ENCODE data around the gene ERCC6L. TPM values are rescaled to one million over a fixed set of nuclear protein-coding genes. Genes with fewer than 3 reads are reported as not detected.
"Not testable (repeated sequence)": the region's sequence is repeated elsewhere in the genome, so short reads cannot be mapped to it uniquely, and the experiment has no call there.

Gene ERCC6L
- total RNA-seq, 1 donor from 2014 or later: 7.8 TPM

DNA sequence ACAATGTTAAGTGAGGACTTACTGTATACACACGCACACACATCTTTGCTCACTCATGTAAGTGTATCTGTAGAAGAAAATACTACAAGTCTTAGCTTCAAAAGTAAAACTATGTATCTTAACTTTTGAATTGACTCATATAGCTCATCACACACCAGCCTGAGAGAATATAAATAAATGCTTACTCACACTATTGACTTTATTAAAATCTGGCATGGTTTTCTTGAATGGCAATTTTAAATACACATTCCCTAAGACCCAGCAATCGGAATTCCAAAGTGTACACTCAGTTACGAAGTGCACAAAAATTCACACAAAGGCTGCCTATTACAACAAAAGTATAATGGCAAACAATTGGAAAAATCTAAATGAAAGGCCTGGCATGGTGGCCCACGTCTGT, 2.0 kb downstream of the ERCC6L start:
- H3K4me3 Mint-ChIP-seq: no peak overlapping the region
- no peak for DNase-seq (ENCODE audit: extremely low spot score, unreplicated experiment)
- H3K36me3 Mint-ChIP-seq: peaks cover 7% of the 10 kb centered on the region
- no peaks in the 10 kb centered on the region for H3K9me3 Mint-ChIP-seq
- H3K27me3 Mint-ChIP-seq: no peaks in the 10 kb centered on the region
- no peak overlapping the region for H3K27ac Mint-ChIP-seq
- no peaks in the 10 kb centered on the region for H3K4me1 Mint-ChIP-seq (ENCODE audit: unreplicated experiment)
- TF ChIP-seq, protein P1, sequence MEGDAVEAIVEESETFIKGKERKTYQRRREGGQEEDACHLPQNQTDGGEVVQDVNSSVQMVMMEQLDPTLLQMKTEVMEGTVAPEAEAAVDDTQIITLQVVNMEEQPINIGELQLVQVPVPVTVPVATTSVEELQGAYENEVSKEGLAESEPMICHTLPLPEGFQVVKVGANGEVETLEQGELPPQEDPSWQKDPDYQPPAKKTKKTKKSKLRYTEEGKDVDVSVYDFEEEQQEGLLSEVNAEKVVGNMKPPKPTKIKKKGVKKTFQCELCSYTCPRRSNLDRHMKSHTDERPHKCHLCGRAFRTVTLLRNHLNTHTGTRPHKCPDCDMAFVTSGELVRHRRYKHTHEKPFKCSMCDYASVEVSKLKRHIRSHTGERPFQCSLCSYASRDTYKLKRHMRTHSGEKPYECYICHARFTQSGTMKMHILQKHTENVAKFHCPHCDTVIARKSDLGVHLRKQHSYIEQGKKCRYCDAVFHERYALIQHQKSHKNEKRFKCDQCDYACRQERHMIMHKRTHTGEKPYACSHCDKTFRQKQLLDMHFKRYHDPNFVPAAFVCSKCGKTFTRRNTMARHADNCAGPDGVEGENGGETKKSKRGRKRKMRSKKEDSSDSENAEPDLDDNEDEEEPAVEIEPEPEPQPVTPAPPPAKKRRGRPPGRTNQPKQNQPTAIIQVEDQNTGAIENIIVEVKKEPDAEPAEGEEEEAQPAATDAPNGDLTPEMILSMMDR (conservative IDR thresholded peaks at IDR 0.05): no peak

DNA sequence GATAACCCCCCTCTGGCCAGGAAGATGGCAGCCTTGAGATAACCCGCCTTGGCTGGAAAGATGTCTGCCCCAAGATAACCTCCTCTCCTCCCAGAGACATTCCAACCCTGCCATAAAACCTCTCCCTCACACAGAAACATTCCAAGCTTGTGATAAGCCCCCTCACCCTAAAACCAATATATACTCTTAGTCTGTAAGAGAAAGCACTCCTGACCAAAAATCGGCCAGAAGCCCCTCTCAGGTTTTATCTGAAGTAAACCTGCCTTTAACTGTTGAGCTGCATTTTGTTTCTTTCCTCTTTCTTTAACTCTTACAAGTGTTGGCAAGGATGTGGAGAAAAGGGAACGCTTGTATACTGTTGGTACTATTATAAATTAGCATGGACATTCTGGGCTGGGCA, 8.5 kb downstream of the ERCC6L start:
- H3K36me3 Mint-ChIP-seq: peaks cover 24% of the 10 kb centered on the region
- H3K4me3 Mint-ChIP-seq: no peak overlapping the region
- no peaks in the 10 kb centered on the region for H3K27me3 Mint-ChIP-seq
- DNase-seq (ENCODE audit: extremely low spot score, unreplicated experiment): no peak
- no peaks in the 10 kb centered on the region for H3K4me1 Mint-ChIP-seq (ENCODE audit: unreplicated experiment)
- TF ChIP-seq, protein P1 (conservative IDR thresholded peaks at IDR 0.05): no peak
- no peak overlapping the region for H3K27ac Mint-ChIP-seq
- H3K9me3 Mint-ChIP-seq: peaks cover 19% of the 10 kb centered on the region

DNA sequence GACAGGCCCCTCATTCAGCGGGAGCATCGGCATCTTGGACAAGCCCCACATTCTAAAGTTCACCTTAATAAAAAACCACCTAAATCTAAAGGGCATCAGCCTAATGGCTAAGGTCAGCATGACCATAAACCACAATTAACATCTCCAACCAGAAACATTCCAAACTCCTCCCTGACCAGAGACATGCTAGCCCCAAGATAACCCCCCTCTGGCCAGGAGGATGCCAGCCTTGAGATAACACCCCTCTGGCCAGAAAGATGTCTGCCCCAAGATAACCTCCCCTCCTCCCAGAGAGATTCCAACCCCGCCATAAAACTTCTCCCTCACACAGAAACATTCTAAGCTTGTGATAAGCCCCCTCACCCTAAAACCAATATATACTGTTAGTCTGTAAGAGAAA, 18.5 kb downstream of the ERCC6L start:
- DNase-seq (ENCODE audit: extremely low spot score, unreplicated experiment); H3K4me3 Mint-ChIP-seq; H3K27ac Mint-ChIP-seq; H3K4me1 Mint-ChIP-seq (ENCODE audit: unreplicated experiment); H3K27me3 Mint-ChIP-seq: not testable (repeated sequence)
- H3K36me3 Mint-ChIP-seq: peaks cover 27% of the 10 kb centered on the region
- H3K9me3 Mint-ChIP-seq: peaks cover 12% of the 10 kb centered on the region

DNA sequence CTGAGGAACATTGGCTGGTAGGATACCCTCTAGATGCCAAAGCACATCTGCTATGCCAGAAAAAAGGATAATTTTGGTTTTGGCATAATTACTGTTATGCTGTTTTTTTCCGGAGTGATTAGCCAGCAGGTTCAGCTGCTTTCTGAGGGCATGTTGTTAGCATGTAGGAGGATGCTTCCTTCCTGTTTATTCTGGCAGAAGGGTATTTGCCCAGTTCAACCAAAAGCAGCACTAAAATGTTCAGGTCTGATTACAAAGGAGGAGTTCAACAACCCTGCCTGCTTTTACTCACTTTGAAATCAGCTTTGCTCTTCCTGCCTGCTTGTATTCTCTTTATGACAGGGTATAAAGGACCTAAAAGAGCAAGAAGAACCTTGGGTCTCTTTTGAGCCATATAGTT, 21.9 kb downstream of the ERCC6L start:
- TF ChIP-seq, protein P1 (conservative IDR thresholded peaks at IDR 0.05): no peak
- peaks cover 19% of the 10 kb centered on the region for H3K36me3 Mint-ChIP-seq
- no peaks in the 10 kb centered on the region for H3K4me1 Mint-ChIP-seq (ENCODE audit: unreplicated experiment)
- no peaks in the 10 kb centered on the region for H3K27me3 Mint-ChIP-seq
- H3K4me3 Mint-ChIP-seq: no peak overlapping the region
- no peak for DNase-seq (ENCODE audit: extremely low spot score, unreplicated experiment)
- peaks cover 9% of the 10 kb centered on the region for H3K9me3 Mint-ChIP-seq
- H3K27ac Mint-ChIP-seq: no peak overlapping the region

DNA sequence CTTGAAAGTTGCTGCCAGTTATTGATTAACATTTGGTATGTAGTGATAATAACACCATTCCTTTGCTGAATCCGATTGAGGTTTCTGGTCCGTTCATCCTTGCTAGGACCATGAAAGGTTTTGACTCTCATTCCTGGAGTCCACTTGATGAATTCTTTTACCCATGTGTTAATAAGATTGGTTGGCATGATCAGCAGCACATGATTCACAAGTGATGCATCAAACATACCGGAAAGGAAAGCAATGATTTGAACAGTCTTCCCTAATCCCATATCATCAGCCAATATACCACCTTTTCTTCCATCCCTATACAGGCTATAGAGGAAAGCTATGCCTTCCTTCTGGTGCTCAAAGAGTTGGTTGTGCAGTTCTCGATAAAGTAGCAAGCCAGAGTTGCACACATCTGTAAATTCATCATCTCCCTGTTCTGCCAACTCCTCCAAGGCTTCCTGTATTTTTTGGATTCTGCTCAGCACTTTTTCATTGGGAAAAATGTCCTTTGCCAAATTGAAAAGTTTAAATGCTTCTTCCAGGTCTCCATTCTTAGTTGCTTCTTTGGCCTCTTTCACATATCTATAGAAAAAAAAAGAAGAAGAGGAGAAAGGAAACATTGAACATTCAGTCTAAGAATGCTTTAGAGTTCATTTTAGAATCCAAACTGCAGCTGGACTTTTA, 30.6 kb downstream of the ERCC6L start:
- Mint-ChIP-seq H3K27ac (no peak overlapping the region), H3K36me3 (peaks cover 26% of the 10 kb centered on the region), H3K9me3 (peaks cover 4% of the 10 kb centered on the region), H3K4me3 (no peak overlapping the region), H3K4me1 (ENCODE audit: unreplicated experiment) (no peaks in the 10 kb centered on the region), H3K27me3 (no peaks in the 10 kb centered on the region)
- DNase-seq (ENCODE audit: extremely low spot score, unreplicated experiment): no peak
- TF ChIP-seq, protein P1 (conservative IDR thresholded peaks at IDR 0.05): no peak

DNA sequence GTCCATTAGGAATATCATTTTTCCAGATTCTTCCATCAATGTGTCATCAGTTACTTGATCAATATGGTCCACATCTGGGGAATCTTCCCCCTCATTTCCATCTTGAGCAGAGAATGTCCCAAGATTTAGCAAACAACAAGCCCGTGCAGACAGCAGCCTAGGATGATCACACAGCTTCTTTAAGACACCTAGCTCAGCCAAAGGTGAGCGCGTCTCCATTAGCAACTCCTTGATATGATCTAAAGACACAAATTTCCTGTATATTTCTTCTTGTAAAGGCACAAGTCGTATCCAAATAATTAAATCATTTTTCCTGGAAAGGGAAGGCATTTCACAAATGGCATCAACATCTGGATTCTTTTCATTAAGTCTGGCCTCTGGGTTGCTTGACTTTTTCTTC, 31.5 kb downstream of the ERCC6L start:
- TF ChIP-seq, protein P1 (conservative IDR thresholded peaks at IDR 0.05): no peak
- no peak for DNase-seq (ENCODE audit: extremely low spot score, unreplicated experiment)
- H3K27me3 Mint-ChIP-seq: no peaks in the 10 kb centered on the region
- H3K9me3 Mint-ChIP-seq: peaks cover 4% of the 10 kb centered on the region
- no peak overlapping the region for H3K4me3 Mint-ChIP-seq
- H3K27ac Mint-ChIP-seq: no peak overlapping the region
- peaks cover 26% of the 10 kb centered on the region for H3K36me3 Mint-ChIP-seq
- H3K4me1 Mint-ChIP-seq (ENCODE audit: unreplicated experiment): no peaks in the 10 kb centered on the region
